NCI-H2196 (cell line): ENCODE results near the gene SPTBN1.

Experiments
- DNase-seq: peaks from one replicate; lab custom pipeline; 2025; ENCODE audit not compliant: unreplicated experiment; lab: John Stamatoyannopoulos, UW

Gene SPTBN1

GRCh38 chr2:54455563-54456361 lies at the start of gene SPTBN1:
SPTBN1 (plus strand) TSS chr2:54456327; CDS start chr2:54526419, 70,092 bp downstream.
- DNase-seq = peak; percentile 49

- no peak for DNase-seq
Observed at GRCh38 chr2:54407693-54408092, 48.4 kb upstream of the SPTBN1 start.

- no peak for DNase-seq
Observed at GRCh38 chr2:54408288-54408687, 47.8 kb upstream of the SPTBN1 start.

- DNase-seq = no peak
Observed at GRCh38 chr2:54409752-54410151, 46.4 kb upstream of the SPTBN1 start.

- DNase-seq = no peak
Observed at GRCh38 chr2:54411801-54412354, 44.2 kb upstream of the SPTBN1 start.

GRCh38 chr2:54416166-54416813 lies 39.8 kb upstream of the SPTBN1 start:
- DNase-seq = no peak

GRCh38 chr2:54416938-54417337 lies 39.2 kb upstream of the SPTBN1 start:
- DNase-seq = no peak

DNA sequence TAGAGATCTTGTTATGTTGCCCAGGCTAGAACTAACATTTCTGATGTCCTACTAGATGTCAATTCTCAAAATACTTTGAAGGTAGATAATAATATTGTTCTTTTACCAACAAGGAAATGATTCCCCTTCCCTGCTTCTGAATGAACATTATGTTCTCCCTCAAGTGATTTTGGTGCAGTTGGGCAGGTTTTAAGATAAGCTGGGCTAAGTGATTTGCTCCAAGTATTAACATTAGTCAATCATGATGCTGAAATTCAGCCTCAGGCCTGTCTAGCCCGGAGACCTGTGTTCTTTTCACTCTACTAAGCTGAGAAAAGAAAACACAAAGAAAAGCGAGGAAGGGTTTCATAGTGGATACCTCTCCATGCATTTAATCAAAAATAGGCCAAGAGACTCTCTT lies 38.5 kb upstream of the SPTBN1 start:
- no peak for DNase-seq

GRCh38 chr2:54419388-54419787 lies 36.7 kb upstream of the SPTBN1 start:
- no peak for DNase-seq

- DNase-seq = no peak
Observed at GRCh38 chr2:54419855-54420523, 36.1 kb upstream of the SPTBN1 start.

GRCh38 chr2:54420524-54421172 lies 35.5 kb upstream of the SPTBN1 start:
- no peak for DNase-seq

DNA sequence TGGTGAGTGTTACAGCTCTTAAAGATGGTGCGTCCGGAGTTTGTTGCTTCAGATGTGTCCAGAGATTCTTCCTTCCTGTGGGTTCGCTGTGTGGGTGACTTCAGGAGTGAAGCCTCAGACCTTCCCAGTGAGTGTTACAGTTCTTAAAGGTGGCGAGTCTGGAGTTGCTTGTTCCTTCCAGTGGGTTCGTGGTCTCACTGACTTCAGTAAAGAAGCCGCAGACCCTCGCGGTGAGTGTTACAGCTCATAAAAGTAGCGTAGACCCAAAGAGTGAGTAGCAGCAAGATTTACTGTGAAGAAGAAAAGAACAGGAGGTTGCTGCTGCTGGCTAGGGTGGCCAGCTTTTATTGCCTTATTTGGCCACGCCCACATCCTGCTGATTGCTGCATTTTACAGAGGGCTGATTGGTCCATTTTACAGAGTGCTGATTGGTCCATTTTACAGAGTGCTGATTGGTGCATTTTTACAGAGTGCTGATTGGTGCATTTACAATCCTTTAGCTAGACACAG lies 34.0 kb upstream of the SPTBN1 start:
- DNase-seq = no peak

GRCh38 chr2:54423213-54423612 lies 32.9 kb upstream of the SPTBN1 start:
- no peak for DNase-seq

DNA sequence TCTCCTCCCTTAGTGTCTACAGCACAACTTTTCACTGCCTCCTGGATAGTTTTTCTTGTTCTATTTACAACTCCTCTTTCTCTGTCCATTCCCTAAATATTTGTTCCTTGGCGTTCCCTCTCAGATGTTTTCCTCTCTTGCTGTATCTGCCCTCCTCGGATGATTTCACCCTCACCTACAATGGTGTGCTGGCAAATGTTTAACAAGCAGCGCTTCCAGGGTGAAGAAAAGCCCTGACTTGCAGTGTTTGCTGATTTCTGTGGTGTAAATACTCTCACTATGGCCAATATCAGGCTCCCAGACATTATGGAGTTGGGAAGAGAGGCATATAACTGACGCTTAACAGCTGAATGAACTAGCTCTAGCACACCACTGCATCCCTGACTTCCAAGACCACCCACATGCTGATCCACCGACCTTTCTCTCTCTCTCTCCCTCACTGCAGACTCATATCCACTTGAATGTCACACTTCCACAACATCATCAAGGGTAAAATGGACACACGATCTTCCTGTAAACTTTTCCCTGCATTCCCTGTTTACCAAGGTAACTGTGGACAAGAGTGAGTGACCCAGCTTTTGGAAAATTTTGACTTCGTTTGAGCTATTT lies 31.5 kb upstream of the SPTBN1 start:
- no peak for DNase-seq

GRCh38 chr2:54428108-54428831 lies 27.9 kb upstream of the SPTBN1 start:
- no peak for DNase-seq

DNA sequence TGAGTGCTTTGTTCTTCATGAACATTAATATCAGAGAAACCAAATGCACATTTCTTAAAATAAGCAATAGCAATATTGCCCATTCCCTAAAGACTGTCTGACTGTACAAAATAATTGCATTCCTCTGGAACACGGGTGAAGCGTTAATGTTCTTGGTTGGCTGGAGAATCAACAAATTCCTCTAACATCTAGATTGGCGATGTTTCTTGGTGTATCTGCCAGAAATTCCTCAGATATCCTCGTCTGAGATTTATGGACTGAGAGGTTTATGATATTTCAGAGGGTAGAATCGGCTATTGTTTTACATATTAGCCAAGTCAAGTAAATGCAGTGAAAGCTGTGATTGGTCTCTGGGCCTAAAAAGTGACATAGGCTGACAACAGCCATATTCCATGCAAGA lies 27.1 kb upstream of the SPTBN1 start:
- DNase-seq = no peak

DNA sequence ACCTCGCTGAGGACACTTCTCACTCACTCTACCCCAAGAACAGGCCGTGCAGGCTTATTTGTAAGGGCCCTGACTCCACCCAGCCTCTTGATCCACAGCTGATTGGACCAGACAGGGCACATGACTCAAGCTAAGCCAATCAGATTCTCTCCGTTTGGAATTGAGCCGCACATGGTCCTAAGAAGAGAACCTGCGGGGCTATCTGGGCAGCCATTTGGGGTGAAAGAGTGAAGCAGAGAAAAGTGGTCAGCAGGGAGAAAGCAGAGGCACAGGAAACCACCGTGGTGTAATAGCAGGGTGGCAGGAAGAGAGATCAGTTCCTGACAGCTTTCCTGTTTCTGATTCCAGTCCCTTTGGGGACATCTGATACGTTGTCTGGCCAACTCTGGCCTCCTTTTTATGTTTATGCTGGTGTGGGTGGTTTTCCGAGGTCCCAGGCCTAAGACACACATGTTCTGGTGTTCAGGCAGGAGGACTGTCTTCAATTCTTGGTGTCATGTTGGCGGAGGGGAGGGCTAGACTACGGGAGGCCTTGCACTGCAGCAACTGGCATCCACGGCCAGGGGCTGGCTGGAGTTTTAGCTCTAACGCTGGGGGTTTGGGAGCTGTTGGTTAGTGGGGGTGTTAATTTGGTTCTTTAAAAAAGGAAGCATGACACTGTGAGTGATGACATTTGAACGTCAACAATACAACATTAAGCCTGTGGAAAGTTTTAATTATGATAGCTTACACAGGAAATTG lies 26.1 kb upstream of the SPTBN1 start:
- no peak for DNase-seq

DNA sequence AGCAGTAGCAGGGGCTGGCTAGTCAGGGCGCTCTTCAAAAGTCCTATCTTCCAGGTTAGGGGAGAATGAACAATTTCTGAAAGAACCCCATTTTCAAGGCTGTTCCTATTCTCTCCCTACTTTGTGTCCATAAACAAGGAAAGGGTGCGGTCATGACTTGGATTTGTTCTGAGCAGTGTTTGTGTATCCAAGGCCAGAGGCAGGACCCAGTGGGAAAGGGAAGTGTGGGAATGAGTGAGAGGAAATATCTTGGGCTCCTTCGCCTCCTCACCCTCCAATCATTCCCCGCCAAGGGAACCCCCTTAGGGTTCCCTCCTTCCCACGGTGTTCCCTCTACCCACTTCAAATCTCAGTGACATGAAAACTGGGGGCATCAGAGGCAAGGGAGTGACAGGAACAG lies 25.5 kb upstream of the SPTBN1 start:
- DNase-seq = no peak
